Ishikawa (cell line): ENCODE data around the gene NDOR1.

Experiments
- CEBPB ChIP-seq: IDR thresholded peaks from 2 replicates; pipeline ENCODE4 v1.6.1; 2012
- EGR1 ChIP-seq: IDR thresholded peaks from 2 replicates; pipeline ENCODE4 v1.6.1; 2012
- EP300 ChIP-seq: IDR thresholded peaks from 2 replicates; pipeline ENCODE4 v1.6.1; 2012; ENCODE audit warnings: borderline replicate concordance
- FOXM1 ChIP-seq: IDR thresholded peaks from 2 replicates; pipeline ENCODE4 v1.6.1; 2012; ENCODE audit warnings: low read depth, borderline replicate concordance
- RAD21 ChIP-seq: IDR thresholded peaks from 2 replicates; pipeline ENCODE4 v1.6.1; 2012; ENCODE audit warnings: low read depth
- TAF1 ChIP-seq: IDR thresholded peaks from 2 replicates; pipeline ENCODE4 v1.6.1; 2012; ENCODE audit warnings: low read depth, mild to moderate bottlenecking
- TCF12 ChIP-seq: IDR thresholded peaks from 2 replicates; pipeline ENCODE4 v1.6.1; 2012; ENCODE audit warnings: low read depth
- TEAD4 ChIP-seq: IDR thresholded peaks from 2 replicates; pipeline ENCODE4 v1.6.1; 2012
- YY1 ChIP-seq: IDR thresholded peaks from 2 replicates; pipeline ENCODE4 v1.6.1; 2012; ENCODE audit warnings: low read depth
- TF ChIP-seq, protein P1 (sequence below): IDR thresholded peaks from 2 replicates; pipeline ENCODE4 v1.6.1; 2012

DNA sequence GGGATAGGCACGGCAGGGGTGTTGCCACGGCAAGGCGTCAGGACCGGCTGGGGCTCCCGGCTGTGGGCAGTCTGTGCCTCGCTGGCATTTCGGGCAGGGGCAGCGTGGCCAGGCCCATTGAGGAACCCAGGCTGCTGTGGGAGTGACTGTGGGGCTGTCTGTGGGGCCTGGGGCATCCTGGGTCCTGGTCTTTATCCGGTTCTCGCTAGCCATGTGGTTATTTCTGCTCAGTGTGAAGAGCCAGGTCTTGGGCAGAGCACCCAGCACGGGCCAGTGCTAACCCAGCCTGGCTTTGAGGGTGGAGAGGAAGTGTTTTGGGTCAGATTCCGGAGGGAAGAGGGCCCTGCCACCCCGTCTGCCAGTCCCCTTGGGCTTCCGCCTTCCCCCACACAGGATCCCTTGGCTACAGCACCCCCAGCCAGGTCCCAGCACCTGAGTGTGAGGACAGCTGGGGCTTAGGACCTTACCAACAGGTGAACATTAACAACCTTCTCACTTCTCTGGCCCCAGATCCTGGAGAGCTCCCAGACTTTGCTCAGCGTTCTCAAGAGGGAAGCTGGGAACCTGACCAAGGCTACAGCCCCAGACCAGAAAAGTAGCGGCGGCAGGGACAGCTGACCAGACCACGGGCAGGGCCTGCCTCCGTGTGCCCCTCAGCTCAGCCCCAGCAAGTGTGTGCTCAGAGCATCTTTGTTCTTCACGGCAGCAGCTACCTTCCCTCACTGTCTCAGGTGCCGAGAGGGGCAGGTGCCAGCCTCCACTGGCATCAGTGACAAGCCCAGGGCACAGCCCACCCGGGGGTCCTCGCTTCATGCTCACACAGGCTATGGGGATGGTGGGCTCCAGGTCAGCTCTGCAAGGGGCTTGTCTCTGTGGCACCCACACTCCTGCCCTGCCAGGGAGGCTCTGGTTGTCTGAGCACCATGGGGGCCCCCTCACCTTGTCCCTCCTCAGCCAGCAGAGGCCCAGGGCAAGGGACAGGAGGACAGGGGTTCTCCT is 15.9 kb upstream of the NDOR1 start:
- TF ChIP-seq YY1: no peak
- TF ChIP-seq CEBPB: no peak
- no peak for TF ChIP-seq EP300
- TF ChIP-seq, protein P1, sequence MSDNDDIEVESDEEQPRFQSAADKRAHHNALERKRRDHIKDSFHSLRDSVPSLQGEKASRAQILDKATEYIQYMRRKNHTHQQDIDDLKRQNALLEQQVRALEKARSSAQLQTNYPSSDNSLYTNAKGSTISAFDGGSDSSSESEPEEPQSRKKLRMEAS: no peak
- no peak for TF ChIP-seq TAF1
- no peak for TF ChIP-seq RAD21
- TF ChIP-seq TEAD4: no peak
- TF ChIP-seq FOXM1: no peak
- no peak for TF ChIP-seq EGR1
- no peak for TF ChIP-seq TCF12
